ENCODE data around the gene NBEAL2. TPM values are rescaled to one million over a fixed set of nuclear protein-coding genes. Genes with fewer than 3 reads are reported as not detected.

Gene NBEAL2
- total and polyA plus RNA-seq, 2 of the 8 experiments (the other 6 are each of a cell fraction or from before 2014, with no cell fraction given) = 27.3 to 46.9 TPM

DNA sequence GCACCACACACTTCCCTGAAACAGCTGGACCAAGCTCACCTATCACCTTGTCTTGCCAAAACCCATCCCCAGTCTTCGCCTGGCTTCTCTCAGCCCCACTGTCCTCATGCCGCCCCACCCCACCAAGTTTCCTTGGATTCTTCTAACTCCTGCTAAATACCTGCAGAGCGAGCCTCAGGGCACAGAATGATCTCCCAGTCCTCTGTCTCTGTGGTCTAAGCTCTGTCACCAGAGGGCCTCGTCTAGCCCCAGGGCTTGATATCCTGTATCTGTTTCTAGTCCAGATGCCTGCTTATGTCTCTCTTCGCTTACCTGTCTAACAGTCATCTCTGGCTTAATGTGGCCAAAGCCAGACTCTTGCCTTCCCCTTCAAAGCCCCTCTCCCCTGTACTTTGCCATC, 12.7 kb upstream of the NBEAL2 start:
- POLR2A ChIA-PET (ENCODE audit: partially characterized antibody) = interaction anchor here (1.0 to 2.7 kb wide), 5 partner anchors 10 to 25 kb away, joined by 3 to 7 read pairs (median 4); partner anchors contain the start of genes CCDC12 and NBEAL2
- Histone ChIP-seq H3K9ac (replicated peaks in 1 of 4; ENCODE audit: extremely low read depth in 1 of 4, low read depth in 3 of 4, low read length in 3 of 4) (no peak overlapping the region), H3K27ac (ENCODE audit: low read depth, low read length) (no peak overlapping the region), H4K20me1 (replicated peaks in 1 of 2; ENCODE audit: control insufficient read depth in 1 of 2, insufficient read depth in 2 of 2, low read length in 2 of 2) (peaks cover 30 to 42% of the 10 kb centered on the region in 2 experiments), H3K14ac (ENCODE audit: insufficient read length) (no peak overlapping the region), H3K27me3 (replicated peaks in 1 of 4; ENCODE audit: control insufficient read depth in 3 of 4, extremely low read depth in 1 of 4, insufficient read depth in 3 of 4, low read length in 3 of 4) (no peaks in the 10 kb centered on the region), H4K5ac (ENCODE audit: insufficient read length, low read depth, low read length) (no peak overlapping the region), H3K4me3 (ENCODE audit: extremely low read depth in 1 of 4, insufficient read depth in 2 of 4, low read depth in 3 of 4, low read length in 4 of 4) (no peak overlapping the region), H4K8ac (ENCODE audit: extremely low read depth, insufficient read depth, low read length) (no peak overlapping the region), H3K9me3 (ENCODE audit: insufficient read depth in 2 of 2, low read depth in 1 of 2, low read length in 1 of 2) (peaks cover 0 to 6% of the 10 kb centered on the region in 2 experiments; a peak in 2 of 4 replicates), H3K4me1 (replicated peaks in 1 of 4; ENCODE audit: control insufficient read depth in 3 of 4, insufficient read depth in 4 of 4, low read length in 3 of 4) (0 out of 7 replicates have a peak, but pooled peaks cover 0 to 2% (median under 1%) of the 10 kb centered on the region in 4 experiments), H3K18ac (ENCODE audit: extremely low read depth, low read length) (no peak overlapping the region), H2BK12ac (ENCODE audit: low read depth, low read length) (no peak overlapping the region), H2BK120ac (replicated peaks; ENCODE audit: low read depth, low read length) (no peak overlapping the region), H4K91ac (replicated peaks; ENCODE audit: insufficient read length, low read length) (no peak overlapping the region), H3K4ac (replicated peaks; ENCODE audit: insufficient read length, low read depth, low read length) (no peak overlapping the region), H3K79me2 (ENCODE audit: control insufficient read depth in 1 of 2, insufficient read depth in 2 of 2, low read length in 2 of 2) (peaks cover 53 to 82% of the 10 kb centered on the region in 2 experiments), H3K56ac (replicated peaks; ENCODE audit: insufficient read length, low read depth, low read length) (no peak overlapping the region), H3K23me2 (ENCODE audit: low read depth, low read length) (no peaks in the 10 kb centered on the region), H2BK5ac (ENCODE audit: low read depth, low read length) (no peak overlapping the region; the same call in 1 of the 2 replicates), H2AFZ (ENCODE audit: low read length) (no peak overlapping the region), H2BK20ac (ENCODE audit: low read length) (no peak overlapping the region), H3K36me3 (ENCODE audit: control insufficient read depth in 2 of 4, insufficient read depth in 4 of 4, low read length in 3 of 4) (peaks cover 0 to 14% (median 1%) of the 10 kb centered on the region in 4 experiments; a peak in 5 of 8 replicates), H3K79me1 (ENCODE audit: low read depth, low read length) (peaks cover 29% of the 10 kb centered on the region), H2BK15ac (ENCODE audit: low read length) (no peak overlapping the region), H3K4me2 (ENCODE audit: insufficient read depth in 1 of 2, low read depth in 2 of 2, low read length in 2 of 2) (no peak overlapping the region), H2AK5ac (ENCODE audit: low read depth, low read length) (no peak overlapping the region), H3K23ac (ENCODE audit: insufficient read length) (no peak overlapping the region)
- 91% methylated on average over 5 of the region's 5 CpGs; no CpG with 5 or more reads in 1 of the 2 experiments for WGBS, 2 experiments (ENCODE audit: extremely low coverage in 1 of 2, insufficient coverage in 1 of 2, insufficient read length in 1 of 2, insufficient replicate concordance in 2 of 2, low coverage in 1 of 2, low lambda C conversion rate in 2 of 2, missing lambda C conversion rate in 1 of 2)
- no peak for FAIRE-seq
- CTCF ChIA-PET (ENCODE audit: partially characterized antibody) = interaction anchor here (1.0 to 4.3 kb wide), 6 partner anchors 8 to 43 kb away, joined by 3 to 15 read pairs (median 3); no protein-coding TSS in a partner anchor
- no peak for TF ChIP-seq CHD2 (IDR thresholded peaks at IDR 0.05; ENCODE audit: low read length)
- no peak for TF ChIP-seq TCF12 (IDR thresholded peaks at IDR 0.05; ENCODE audit: low read depth, low read length)
- no peak for TF ChIP-seq TBP (IDR thresholded peaks at IDR 0.05; ENCODE audit: low read depth, low read length)
- DNase-seq (ENCODE audit: low read depth in 1 of 2, low spot score in 2 of 2) = no peak
